Spleen (tissue), 11 donors: ENCODE results near the gene GTF3C6. TPM values are rescaled to one million over a fixed set of nuclear protein-coding genes. Genes with fewer than 3 reads are reported as not detected.
A peak's percentile ranks its signal among the peaks of the same experiment; 100 is the strongest.

Source experiments
- DNase-seq: peaks from one replicate; pipeline ENCODE4 v3.0.0-alpha.2; 2020
- H3K27ac ChIP-seq, 8 donors: fragments of 200-600 bp; sonication (generic) in 7 of 8; 1 replicate in 4 of 8; 2 replicates in 4 of 8; pipeline versions ENCODE4 v1.5.0 to v1.8.0; 2016 to 2021; ENCODE audit warnings: inconsistent platforms in 4 of 8, mild to moderate bottlenecking in 4 of 8, moderate library complexity in 1 of 8
- H3K27me3 ChIP-seq, 7 donors: fragments of 200-600 bp; sonication (generic) in 6 of 7; replicated peaks in 1 of 7; 1 replicate in 4 of 7; 2 replicates in 3 of 7; pipeline versions ENCODE4 v1.5.0 to v1.8.0; 2016 to 2021; ENCODE audit warnings: inconsistent platforms in 3 of 7, mild to moderate bottlenecking in 1 of 7
- H3K36me3 ChIP-seq, 6 donors: fragments of 200-600 bp; sonication (generic) in 5 of 6; 1 replicate in 4 of 6; 2 replicates in 2 of 6; pipeline versions ENCODE4 v1.5.0 to v1.8.0; 2016 to 2021; ENCODE audit warnings: inconsistent platforms in 2 of 6
- H3K4me1 ChIP-seq, 6 donors: fragments of 200-600 bp; sonication (generic) in 5 of 6; 1 replicate in 3 of 6; 2 replicates in 3 of 6; pipeline versions ENCODE4 v1.5.0 to v1.8.0; 2016 to 2021; ENCODE audit warnings: inconsistent platforms in 3 of 6
- H3K4me3 ChIP-seq, 8 donors: fragments of 200-600 bp; sonication (generic) in 7 of 8; 1 replicate in 4 of 8; 2 replicates in 4 of 8; pipeline versions ENCODE4 v1.5.0 to v1.8.0; 2016 to 2021; ENCODE audit warnings: inconsistent platforms in 4 of 8, mild to moderate bottlenecking in 4 of 8, moderate library complexity in 2 of 8
- H3K9me3 ChIP-seq, 8 donors: fragments of 200-600 bp; sonication (generic) in 7 of 8; 1 replicate in 4 of 8; 2 replicates in 4 of 8; pipeline versions ENCODE4 v1.5.0 to v1.8.0; 2016 to 2021; ENCODE audit warnings: inconsistent platforms in 4 of 8
- CTCF ChIP-seq, 11 experiments: fragments of 200-600 bp in 7 of 11; fragments of 450-650 bp in 4 of 11; sonication (generic) in 4 of 11; IDR thresholded peaks in 8 of 11; conservative IDR thresholded peaks in 3 of 11; 1 replicate in 7 of 11; 2 replicates in 4 of 11; pipeline versions ENCODE4 v1.4.0 to v1.8.0; 2016 to 2021; ENCODE audit warnings: antibody characterized with exemption in 11 of 11, inconsistent platforms in 4 of 11, mild to moderate bottlenecking in 1 of 11
- POLR2A ChIP-seq, 3 donors: fragments of 450-650 bp; IDR thresholded peaks; one replicate each; pipeline ENCODE4 v1.5.1; 2017; ENCODE audit warnings: antibody characterized with exemption in 3 of 3, mild to moderate bottlenecking in 1 of 3
- POLR2AphosphoS5 ChIP-seq, 3 donors: sonication (generic); formaldehyde crosslinking; IDR thresholded peaks; one replicate each; pipeline ENCODE4 v1.5.1; 2017; ENCODE audit warnings: antibody characterized with exemption in 3 of 3
- WGBS, 5 donors: extraction: QIAGEN DNeasy Blood & Tissue Kit in 3 of 5; methylation state at CpG; one replicate each; pipeline versions ENCODE4 v1.1.5 to v1.1.7; 2013 to 2018; 5-methylcytosine and 5-hydroxymethylcytosine counted together
- intact Hi-C: fragments of 100-400 bp; cut with DNase I; formaldehyde crosslinking; loops from one replicate; pipeline ENCODE4 v1.15.0; 2023; ENCODE audit warnings: low total_unique reads
- polyA plus RNA-seq, 3 donors: library from polyadenylated mRNA; stranded (reverse); fragments of 200-250 nt; gene quantifications; one replicate each; pipeline ENCODE4 v1.2.1, GENCODE V29; 2013
- total RNA-seq, 7 donors: library from RNA; depleted of rRNA in 3 of 7; stranded (reverse); fragments of >200 nt in 3 of 7; fragmentation: NEBNext Ultra II Directional in 4 of 7; extraction: Animal tissue kit (Norgen Biotek cat#: 25700) in 4 of 7; gene quantifications; one replicate each; pipeline versions ENCODE4 v1.1.0 to v1.2.1, GENCODE V29; 2016 to 2021
- donor health status: healthy with polysubstance abuse.
- donor health status: DM: no; HTN: no; CAD: no; lungs with moderate emphysema.
- donor health status: DM: no; HTN: no; CAD: no.
- donor health status: Bipolar disorder and iron deficiency.
- donor health status: healthy.
- donor health status: DM: no; HTN: no; CAD: no.
- donor health status: DM: yes; HTN: yes; CAD: no.

Gene GTF3C6
- total and polyA plus RNA-seq, 10 donors = 27.7 to 61.5 (median 46.4) TPM

DNA sequence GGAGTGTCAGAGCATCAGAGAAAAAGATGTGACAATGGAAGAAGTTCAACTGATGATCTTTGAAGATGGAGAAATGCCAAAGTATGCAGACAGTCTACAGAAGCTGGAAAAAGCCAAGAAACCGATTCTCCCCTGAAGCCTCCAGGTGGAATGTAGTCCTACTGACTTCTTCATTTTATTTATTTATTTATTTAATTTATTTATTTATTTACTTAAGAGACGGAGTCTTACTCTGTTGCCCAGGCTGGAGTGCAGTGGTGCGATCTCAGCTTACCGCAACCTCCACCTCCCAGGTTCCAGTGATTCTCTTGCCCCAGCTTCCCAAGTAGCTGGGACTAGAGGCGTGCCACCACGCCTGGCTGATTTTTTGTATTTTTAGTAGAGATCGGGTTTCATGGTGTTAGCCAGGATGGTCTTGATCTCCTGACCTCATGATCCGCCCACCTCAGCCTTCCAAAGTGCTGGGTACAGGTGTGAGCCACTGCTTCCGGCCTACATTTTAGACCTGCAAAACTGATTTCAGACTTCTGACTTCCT lies 21.1 kb downstream of the GTF3C6 start:
- peaks cover 12 to 48% (median 18%) of the 10 kb centered on the region in 6 donors for H3K4me1 ChIP-seq
- no peak for DNase-seq
- H3K4me3 ChIP-seq = no peak overlapping the region
- H3K9me3 ChIP-seq = no peaks in the 10 kb centered on the region
- H3K27me3 ChIP-seq = no peaks in the 10 kb centered on the region
- WGBS, 5 donors = 93 to 96% (median 95%) methylated on average over 9 of the region's 9 CpGs
- TF ChIP-seq POLR2AphosphoS5 (IDR thresholded peaks at IDR 0.05) (no peak), POLR2A (IDR thresholded peaks at IDR 0.05) (no peak), CTCF (IDR thresholded peaks at IDR 0.05 in 8 of 11, conservative IDR thresholded peaks at IDR 0.05 in 3 of 11) (no peak)
- intact Hi-C loops = no loop called here
- no peak overlapping the region for H3K27ac ChIP-seq
- H3K36me3 ChIP-seq = no peaks in the 10 kb centered on the region

DNA sequence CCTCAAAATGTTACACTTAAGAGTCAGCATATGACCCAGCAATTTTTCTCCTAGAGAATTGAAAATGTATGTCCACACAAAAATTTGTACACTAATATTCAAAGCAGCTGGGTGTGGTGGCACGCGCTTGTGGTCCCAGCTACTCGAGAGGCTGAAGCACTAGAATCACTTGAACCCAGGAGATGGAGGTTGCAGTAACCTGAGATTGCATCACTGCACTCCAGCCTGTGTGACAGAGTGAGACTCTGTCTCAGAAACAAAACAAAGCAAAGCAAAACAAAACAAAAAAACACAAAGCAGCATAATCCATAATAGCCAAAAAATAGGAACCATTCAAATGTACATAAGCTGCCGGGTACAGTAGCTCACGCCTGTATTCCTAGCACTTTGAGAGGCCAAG lies 21.7 kb downstream of the GTF3C6 start:
- WGBS, 5 donors = 88 to 96% (median 89%) methylated on average over 5 of the region's 5 CpGs
- H3K27me3 ChIP-seq = no peaks in the 10 kb centered on the region
- no peak for TF ChIP-seq CTCF (IDR thresholded peaks at IDR 0.05 in 8 of 11, conservative IDR thresholded peaks at IDR 0.05 in 3 of 11)
- TF ChIP-seq POLR2AphosphoS5 (IDR thresholded peaks at IDR 0.05) = no peak
- TF ChIP-seq POLR2A (IDR thresholded peaks at IDR 0.05) = no peak
- peak overlapping the region in 2 of 8 donors; percentile 77 to 91 for H3K4me3 ChIP-seq
- intact Hi-C loops = no loop called here
- H3K36me3 ChIP-seq = peaks cover 0 to 4% (median 0%) of the 10 kb centered on the region in 6 donors
- peaks cover 12 to 53% (median 18%) of the 10 kb centered on the region in 6 donors for H3K4me1 ChIP-seq
- H3K9me3 ChIP-seq = no peaks in the 10 kb centered on the region
- DNase-seq = no peak
- no peak overlapping the region for H3K27ac ChIP-seq

- Histone ChIP-seq H3K9me3 (no peaks in the 10 kb centered on the region), H3K4me1 (peaks cover 12 to 53% (median 18%) of the 10 kb centered on the region in 6 donors), H3K36me3 (peaks cover 0 to 8% (median 4%) of the 10 kb centered on the region in 6 donors), H3K4me3 (peak overlapping the region in 7 of 8 donors; percentile 69 to 91 (median 81)), H3K27me3 (no peaks in the 10 kb centered on the region), H3K27ac (peak overlapping the region in 1 of 8 donors; percentile 94)
- TF ChIP-seq CTCF (IDR thresholded peaks at IDR 0.05 in 8 of 11, conservative IDR thresholded peaks at IDR 0.05 in 3 of 11) = no peak
- no peak for TF ChIP-seq POLR2A (IDR thresholded peaks at IDR 0.05)
- TF ChIP-seq POLR2AphosphoS5 (IDR thresholded peaks at IDR 0.05) = no peak
- DNase-seq = no peak
- intact Hi-C loops = no loop called here
- 96 to 99% (median 98%) methylated on average over 9 of the region's 9 CpGs for WGBS, 5 donors
These were observed 22.1 kb downstream of the GTF3C6 start for GRCh38 chr6:110980648-110981047.

DNA sequence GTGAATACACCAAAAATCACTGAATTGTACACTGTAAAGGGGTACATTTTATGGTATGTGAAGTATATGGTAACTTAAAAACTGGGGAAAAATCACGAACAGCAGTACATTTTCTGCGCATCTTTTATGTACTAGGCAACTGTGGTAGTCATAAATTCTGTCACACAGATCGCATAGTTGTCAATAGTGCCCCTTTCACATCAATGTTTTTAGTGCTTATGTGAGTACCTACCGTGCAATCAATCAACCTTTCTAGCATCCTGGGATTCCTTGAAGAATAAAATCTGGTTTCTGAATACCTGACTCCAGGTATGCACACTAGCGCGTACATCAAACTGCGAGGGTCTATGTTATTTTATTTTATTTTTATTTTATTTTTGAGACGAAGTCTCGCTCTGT lies 22.7 kb downstream of the GTF3C6 start:
- peaks cover 0 to 14% (median 9%) of the 10 kb centered on the region in 6 donors for H3K36me3 ChIP-seq
- TF ChIP-seq CTCF (IDR thresholded peaks at IDR 0.05 in 8 of 11, conservative IDR thresholded peaks at IDR 0.05 in 3 of 11) = no peak
- TF ChIP-seq POLR2AphosphoS5 (IDR thresholded peaks at IDR 0.05) = no peak
- TF ChIP-seq POLR2A (IDR thresholded peaks at IDR 0.05) = no peak
- peak overlapping the region; percentile 69 to 91 (median 79) for H3K4me3 ChIP-seq
- peak overlapping the region; percentile 65 to 95 (median 92) for H3K27ac ChIP-seq
- H3K9me3 ChIP-seq = no peaks in the 10 kb centered on the region
- no peak for DNase-seq
- H3K27me3 ChIP-seq = no peaks in the 10 kb centered on the region
- peaks cover 12 to 53% (median 18%) of the 10 kb centered on the region in 6 donors for H3K4me1 ChIP-seq
- 31 to 41% (median 39%) methylated on average over 9 of the region's 9 CpGs for WGBS, 5 donors
- intact Hi-C loops = no loop called here
